Keratinocyte (primary cell): ENCODE results near the gene FMNL2. TPM values are rescaled to one million over a fixed set of nuclear protein-coding genes. Genes with fewer than 3 reads are reported as not detected.

Experiments
- DNase-seq: peaks from one replicate; pipeline ENCODE4 v3.0.0-alpha.2; 2011; ENCODE audit warnings: low read depth, missing footprints, low spot score
- FAIRE-seq: peaks from 2 replicates; lab custom pipeline; 2011; peaks lifted over from hg19 to GRCh38; lab: Jason Lieb, UNC
- H2AFZ ChIP-seq: 2 replicates; pipeline ENCODE4 v1.6.0; 2012; ENCODE audit warnings: low read length, control low read depth, inconsistent platforms; ENCODE audit not compliant: control insufficient read depth
- H3K27ac ChIP-seq: 2 replicates; pipeline ENCODE4 v1.5.1; 2011; ENCODE audit warnings: low read length; ENCODE audit not compliant: control insufficient read depth, insufficient read depth
- H3K27me3 ChIP-seq: 3 replicates; pipeline ENCODE4 v1.6.0; 2011; ENCODE audit warnings: low read length; ENCODE audit not compliant: control insufficient read depth, insufficient read depth; ENCODE audit errors: extremely low read depth
- H3K36me3 ChIP-seq, 2 experiments: 2 replicates in 1 of 2; 3 replicates in 1 of 2; pipeline ENCODE4 v1.5.1; 2011; ENCODE audit warnings: low read length in 2 of 2, mild to moderate bottlenecking in 1 of 2; ENCODE audit not compliant: control insufficient read depth in 2 of 2, insufficient read depth in 2 of 2; ENCODE audit errors: extremely low read depth in 1 of 2
- H3K4me1 ChIP-seq: 3 replicates; pipeline ENCODE4 v1.5.1; 2011; ENCODE audit warnings: low read length; ENCODE audit not compliant: control insufficient read depth, insufficient read depth; ENCODE audit errors: extremely low read depth
- H3K4me2 ChIP-seq: 3 replicates; pipeline ENCODE4 v1.6.0; 2011; ENCODE audit warnings: low read depth, low read length; ENCODE audit not compliant: control insufficient read depth, insufficient read depth; ENCODE audit errors: extremely low read depth
- H3K4me3 ChIP-seq, 3 experiments: fragments of 200-600 bp in 1 of 3; sonication (generic) in 1 of 3; 2 replicates in 2 of 3; 3 replicates in 1 of 3; pipeline ENCODE4 v1.5.1; 2011 to 2016; ENCODE audit warnings: low read length in 3 of 3, mild to moderate bottlenecking in 3 of 3, control low read depth in 2 of 3, inconsistent platforms in 1 of 3, low read depth in 1 of 3, mixed read lengths in 1 of 3, mixed run types in 1 of 3, moderate library complexity in 1 of 3; ENCODE audit not compliant: control insufficient read depth in 2 of 3, insufficient read depth in 2 of 3; ENCODE audit errors: extremely low read depth in 1 of 3
- H3K79me2 ChIP-seq: 2 replicates; pipeline ENCODE4 v1.6.0; 2012; ENCODE audit warnings: low read length; ENCODE audit not compliant: control insufficient read depth, insufficient read depth
- H3K9ac ChIP-seq: 3 replicates; pipeline ENCODE4 v1.6.0; 2011; ENCODE audit warnings: low read length; ENCODE audit not compliant: control insufficient read depth, insufficient read depth; ENCODE audit errors: extremely low read depth
- H3K9me1 ChIP-seq: 3 replicates; pipeline ENCODE4 v1.6.0; 2011; ENCODE audit warnings: low read length; ENCODE audit not compliant: control insufficient read depth, insufficient read depth; ENCODE audit errors: extremely low read depth
- H3K9me3 ChIP-seq: 2 replicates; pipeline ENCODE4 v1.5.1; 2012; ENCODE audit warnings: low read depth, low read length; ENCODE audit not compliant: control insufficient read depth
- H4K20me1 ChIP-seq: 3 replicates; pipeline ENCODE4 v1.6.0; 2011; ENCODE audit warnings: low read length; ENCODE audit not compliant: control insufficient read depth, insufficient read depth; ENCODE audit errors: extremely low read depth
- EZH2 ChIP-seq: IDR thresholded peaks from one replicate; pipeline ENCODE4 v1.6.1; 2012; ENCODE audit warnings: inconsistent platforms, mild to moderate bottlenecking, low read length, moderate library complexity
- dilution Hi-C: fragments of 300-500 bp; cut with MboI; formaldehyde crosslinking; loops from one replicate; pipeline ENCODE4 v1.7.0; 2020; ENCODE audit warnings: low sequenced_read_pairs; ENCODE audit not compliant: extremely low pct_ligation_motif_present
- polyA plus RNA-seq, 5 experiments: library from polyadenylated mRNA; depleted of rRNA in 3 of 5; stranded (reverse) in 3 of 5; stranded (forward) in 1 of 5; unstranded in 1 of 5; fragments of >200 nt; gene quantifications; 1 replicate in 1 of 5; 2 replicates in 3 of 5; 3 replicates in 1 of 5; pipeline versions ENCODE4 v1.2.1 to v1.2.3, GENCODE V29; 2011 to 2012; ENCODE audit warnings: missing spikeins in 2 of 5, low read depth in 1 of 5, low replicate concordance in 1 of 5
- TF ChIP-seq, protein P1 (sequence below), 3 experiments: IDR thresholded peaks in 1 of 3; conservative IDR thresholded peaks in 1 of 3; optimal IDR thresholded peaks in 1 of 3; 2 replicates in 2 of 3; 3 replicates in 1 of 3; pipeline versions ENCODE3 to v1.5.1; 2011; ENCODE audit warnings: low read length in 3 of 3, mild to moderate bottlenecking in 3 of 3, moderate library complexity in 2 of 3, control low read depth in 1 of 3, inconsistent platforms in 1 of 3; ENCODE audit not compliant: insufficient read depth in 2 of 3; ENCODE audit errors: extremely low read depth in 1 of 3

Gene FMNL2
- polyA plus RNA-seq, 1 donor (not counting 4 experiments of a cell fraction or from before 2014, with no cell fraction given), result 62.7 TPM

DNA sequence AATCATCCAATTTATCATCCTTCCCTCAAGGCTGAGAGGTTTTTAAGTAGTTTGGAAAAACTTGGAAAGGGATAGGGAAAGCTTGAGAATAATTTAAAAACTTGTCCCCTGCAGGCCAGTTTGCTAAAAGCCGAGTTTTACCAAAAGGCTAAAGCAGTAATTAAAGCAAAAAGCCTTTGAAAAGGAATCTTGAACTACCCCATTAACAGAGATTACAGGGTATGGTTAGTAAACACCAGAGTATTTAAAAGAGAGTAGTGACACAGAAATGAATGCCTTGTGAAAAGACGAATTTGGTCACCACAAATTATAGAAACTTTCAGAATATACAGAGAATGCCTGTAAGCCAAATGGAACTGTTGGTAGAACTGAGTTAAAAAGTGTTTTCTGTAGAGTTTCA is 85.0 kb downstream of the FMNL2 start:
- H3K36me3 ChIP-seq, result peaks cover 0 to 4% of the 10 kb centered on the region in 2 experiments
- TF ChIP-seq, protein P1, sequence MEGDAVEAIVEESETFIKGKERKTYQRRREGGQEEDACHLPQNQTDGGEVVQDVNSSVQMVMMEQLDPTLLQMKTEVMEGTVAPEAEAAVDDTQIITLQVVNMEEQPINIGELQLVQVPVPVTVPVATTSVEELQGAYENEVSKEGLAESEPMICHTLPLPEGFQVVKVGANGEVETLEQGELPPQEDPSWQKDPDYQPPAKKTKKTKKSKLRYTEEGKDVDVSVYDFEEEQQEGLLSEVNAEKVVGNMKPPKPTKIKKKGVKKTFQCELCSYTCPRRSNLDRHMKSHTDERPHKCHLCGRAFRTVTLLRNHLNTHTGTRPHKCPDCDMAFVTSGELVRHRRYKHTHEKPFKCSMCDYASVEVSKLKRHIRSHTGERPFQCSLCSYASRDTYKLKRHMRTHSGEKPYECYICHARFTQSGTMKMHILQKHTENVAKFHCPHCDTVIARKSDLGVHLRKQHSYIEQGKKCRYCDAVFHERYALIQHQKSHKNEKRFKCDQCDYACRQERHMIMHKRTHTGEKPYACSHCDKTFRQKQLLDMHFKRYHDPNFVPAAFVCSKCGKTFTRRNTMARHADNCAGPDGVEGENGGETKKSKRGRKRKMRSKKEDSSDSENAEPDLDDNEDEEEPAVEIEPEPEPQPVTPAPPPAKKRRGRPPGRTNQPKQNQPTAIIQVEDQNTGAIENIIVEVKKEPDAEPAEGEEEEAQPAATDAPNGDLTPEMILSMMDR (optimal IDR thresholded peaks at IDR 0.05 in 1 of 3, IDR thresholded peaks at IDR 0.05 in 1 of 3, conservative IDR thresholded peaks at IDR 0.05 in 1 of 3; ENCODE audit: extremely low read depth in 1 of 3, insufficient read depth in 2 of 3, low read length in 3 of 3), result no peak
- TF ChIP-seq EZH2, result no peak
- dilution Hi-C loops, result no loop called here
- no peaks in the 10 kb centered on the region for H3K27me3 ChIP-seq
- FAIRE-seq (no peak), DNase-seq (no peak)
- H3K4me1 ChIP-seq, result peaks cover 51% of the 10 kb centered on the region
- no peak overlapping the region for H3K4me2 ChIP-seq
- no peak overlapping the region for H3K27ac ChIP-seq
- no peaks in the 10 kb centered on the region for H3K9me3 ChIP-seq
- no peak overlapping the region for H3K9ac ChIP-seq
- H2AFZ ChIP-seq, result no peak overlapping the region
- H3K79me2 ChIP-seq, result peaks cover 79% of the 10 kb centered on the region
- no peaks in the 10 kb centered on the region for H4K20me1 ChIP-seq
- peaks cover 4% of the 10 kb centered on the region for H3K9me1 ChIP-seq
- H3K4me3 ChIP-seq, result no peak overlapping the region

DNA sequence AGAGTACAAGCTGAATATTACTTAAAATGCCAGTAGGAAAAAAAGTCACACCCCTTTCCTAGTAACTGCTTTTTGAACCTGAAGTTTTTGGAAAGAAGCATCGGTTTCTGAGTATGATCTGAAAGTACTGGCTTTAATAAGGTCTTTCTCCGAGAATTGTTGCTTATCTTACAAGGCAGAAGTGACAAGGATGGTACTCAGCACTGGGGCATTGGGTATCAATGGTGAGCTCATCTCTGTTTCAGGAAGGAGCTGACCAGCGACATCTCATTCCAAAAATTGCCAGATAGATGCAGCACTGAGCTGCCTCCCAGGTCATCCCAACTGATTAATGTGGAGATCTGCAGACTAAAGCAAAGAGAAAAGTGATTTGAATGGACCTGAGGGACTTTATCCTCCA is 85.4 kb downstream of the FMNL2 start:
- Histone ChIP-seq H2AFZ (no peak overlapping the region), H3K9ac (no peak overlapping the region), H3K4me2 (peak overlapping the region; percentile 53), H4K20me1 (no peaks in the 10 kb centered on the region), H3K9me1 (peaks cover 4% of the 10 kb centered on the region), H3K36me3 (peaks cover 0 to 4% of the 10 kb centered on the region in 2 experiments), H3K27ac (peak overlapping the region; percentile 94), H3K79me2 (peaks cover 82% of the 10 kb centered on the region), H3K4me1 (peaks cover 47% of the 10 kb centered on the region), H3K27me3 (no peaks in the 10 kb centered on the region), H3K9me3 (no peaks in the 10 kb centered on the region), H3K4me3 (no peak overlapping the region)
- FAIRE-seq (no peak), DNase-seq (no peak)
- dilution Hi-C loops, result no loop called here
- TF ChIP-seq, protein P1 (optimal IDR thresholded peaks at IDR 0.05 in 1 of 3, IDR thresholded peaks at IDR 0.05 in 1 of 3, conservative IDR thresholded peaks at IDR 0.05 in 1 of 3; ENCODE audit: extremely low read depth in 1 of 3, insufficient read depth in 2 of 3, low read length in 3 of 3), result no peak
- TF ChIP-seq EZH2, result no peak
